GM21576 (cell line): Measurements from ENCODE around the gene SLX1A.
A peak's percentile ranks its signal among the peaks of the same experiment; 100 is the strongest.
"Not testable (repeated sequence)": the region's sequence is repeated elsewhere in the genome, so short reads cannot be mapped to it uniquely, and the experiment has no call there.

Experiments used
- ATAC-seq: cut with Tn5 transposase; IDR thresholded peaks from one replicate; pipeline ENCODE4 v1.9.1; 2021; ENCODE audit warnings: mild to moderate bottlenecking, moderate library complexity; ENCODE audit not compliant: unreplicated experiment

The SLX1A gene

DNA sequence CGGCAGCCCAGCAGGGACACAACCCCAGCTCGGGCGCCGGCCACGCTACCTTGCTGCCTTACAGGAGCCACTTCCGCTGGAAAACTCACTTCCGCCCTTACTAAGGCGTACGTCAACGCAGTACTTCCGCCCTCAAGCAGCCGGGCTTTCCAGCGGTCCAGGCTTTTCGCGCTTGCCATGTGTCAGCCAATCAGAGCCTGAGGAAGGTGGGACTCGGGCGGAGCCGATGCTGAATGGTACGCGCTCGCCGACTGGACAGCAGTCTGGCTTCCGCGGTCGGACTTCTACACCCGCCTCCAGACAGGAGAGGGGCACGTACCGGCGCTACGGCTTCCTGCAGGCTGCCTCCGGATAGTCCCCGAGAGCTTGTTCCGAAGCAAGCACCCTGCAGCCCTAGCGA, at the start of gene SLX1A, which contains the start of gene BOLA2B:
Gene SLX1A, plus strand, starts transcription at position 261 of the 400 bp plus-strand sequence. CDS start 210 bp downstream, outside the sequence.
Gene BOLA2B, minus strand, starts transcription at position 52 of the 400 bp plus-strand sequence. CDS start 71 bp downstream, outside the sequence.
- peak; percentile 75 for ATAC-seq

DNA sequence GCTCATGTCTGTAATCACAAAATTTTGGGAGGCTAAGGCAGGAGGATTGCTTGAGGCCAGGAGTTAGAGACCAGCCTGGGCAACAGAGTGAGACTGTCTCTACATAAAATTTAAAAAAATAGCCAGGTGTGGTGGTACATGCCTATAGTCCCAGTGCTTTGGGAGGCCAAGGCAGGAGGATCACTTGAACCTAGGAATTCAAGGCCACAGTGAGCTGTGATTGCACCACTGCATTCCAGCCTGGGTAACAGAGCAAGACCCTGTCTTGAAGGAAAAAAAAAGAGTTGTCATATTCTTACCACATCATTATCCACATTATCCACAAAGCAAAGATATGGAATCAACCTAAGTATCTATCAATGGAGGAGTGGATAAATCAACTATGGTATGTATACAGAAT, 49.7 kb upstream of the SLX1A start:
- ATAC-seq = no peak

GRCh38 chr16:30144917-30145316, 48.8 kb upstream of the SLX1A start:
- no peak for ATAC-seq

DNA sequence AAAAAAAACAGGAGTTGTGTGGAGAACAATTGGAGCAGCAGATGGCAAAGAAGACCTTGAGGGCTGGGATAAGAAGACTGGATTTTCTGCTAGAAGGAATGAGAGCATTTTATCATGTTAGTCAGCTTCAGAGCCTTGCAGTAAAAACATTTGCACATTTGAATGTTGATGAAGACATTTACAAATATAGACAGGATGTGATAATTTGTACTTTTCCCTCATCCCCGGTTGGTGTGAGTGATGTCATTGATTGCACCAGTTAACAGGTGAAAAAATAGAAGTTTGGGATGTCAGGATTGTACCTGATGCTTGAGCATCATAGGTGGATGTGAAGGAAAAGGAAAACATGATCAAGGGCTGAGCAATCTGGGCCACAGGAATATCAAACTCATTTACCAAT, 48.0 kb upstream of the SLX1A start:
- no peak for ATAC-seq

DNA sequence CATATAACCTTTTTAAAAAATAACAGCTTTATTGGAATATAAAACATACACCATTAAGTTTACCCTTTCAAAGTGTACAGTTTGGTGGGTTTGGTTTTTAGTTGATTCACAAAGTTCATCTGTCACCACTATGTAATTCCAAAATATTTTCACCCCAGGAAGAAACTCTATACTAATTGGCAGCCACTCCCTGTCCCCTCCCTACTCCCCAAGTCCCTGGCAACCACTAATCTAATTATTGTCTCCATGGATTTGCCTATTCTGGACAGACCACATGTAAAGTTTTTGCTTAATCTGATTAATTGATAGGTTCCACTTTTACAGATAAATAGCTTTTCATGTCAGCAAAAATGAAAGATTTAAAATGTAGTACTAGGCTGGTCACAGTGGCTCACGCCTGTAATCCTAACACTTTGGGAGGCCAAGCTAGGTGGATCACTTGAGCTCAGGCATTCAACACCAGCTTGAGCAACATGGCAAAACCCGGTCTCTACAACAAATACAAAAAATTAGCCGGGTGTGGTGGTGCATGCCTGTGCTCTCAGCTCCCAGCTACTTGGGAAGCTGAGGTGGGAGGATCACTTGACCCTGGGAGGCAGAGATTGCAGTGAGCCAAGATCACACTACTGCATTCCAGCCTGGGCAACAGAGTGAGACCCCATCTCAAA, 45.7 kb upstream of the SLX1A start:
- ATAC-seq = no peak

DNA sequence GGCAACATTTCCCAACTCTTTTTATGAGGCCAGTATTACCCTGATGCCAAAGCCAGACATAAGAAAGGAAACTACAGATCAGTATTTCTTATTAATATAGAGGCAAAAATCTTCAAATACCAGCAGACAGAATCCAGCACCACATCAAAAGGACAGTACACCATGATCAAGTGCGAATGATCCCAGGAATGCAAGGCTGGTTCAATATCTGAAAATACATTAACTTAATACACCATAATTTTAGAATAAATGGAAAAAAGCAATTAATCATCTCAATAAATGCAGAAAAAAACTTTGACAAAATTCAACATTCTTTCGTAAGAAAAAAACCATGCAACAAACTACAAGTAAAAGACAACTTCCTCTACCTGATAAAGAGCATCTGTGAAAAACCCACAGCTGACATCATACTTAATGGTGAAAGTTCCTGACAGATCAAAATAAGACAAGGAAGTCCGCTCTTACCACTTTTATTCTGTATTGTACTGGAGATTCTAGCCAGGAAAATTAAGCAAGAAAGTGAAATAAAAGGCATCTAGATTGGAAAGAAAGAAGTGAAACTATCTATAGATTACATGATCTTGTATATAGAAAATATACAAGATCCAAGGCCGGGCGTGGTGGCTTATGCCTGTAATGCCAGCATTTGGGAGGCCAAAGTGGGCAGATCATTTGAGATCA, 44.3 kb upstream of the SLX1A start:
- no peak for ATAC-seq

DNA sequence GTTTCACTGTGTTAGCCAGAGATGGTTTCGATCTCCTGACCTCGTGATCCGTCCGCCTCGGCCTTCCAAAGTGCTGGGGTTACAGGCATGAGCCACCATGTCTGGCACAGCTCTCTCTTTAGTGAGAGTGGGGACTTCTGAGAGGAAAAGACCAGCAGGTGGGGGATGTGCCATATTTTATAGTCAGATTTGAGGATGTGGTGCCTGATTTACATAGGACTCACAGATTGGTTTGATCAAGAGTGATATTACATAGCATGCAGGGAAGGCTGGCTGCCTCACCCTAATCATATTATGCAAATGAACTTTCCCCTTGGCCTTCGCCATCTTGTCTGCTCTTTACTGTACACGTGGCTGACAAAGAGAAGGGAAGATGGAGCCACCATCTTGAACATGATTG, 42.6 kb upstream of the SLX1A start:
- no peak for ATAC-seq

DNA sequence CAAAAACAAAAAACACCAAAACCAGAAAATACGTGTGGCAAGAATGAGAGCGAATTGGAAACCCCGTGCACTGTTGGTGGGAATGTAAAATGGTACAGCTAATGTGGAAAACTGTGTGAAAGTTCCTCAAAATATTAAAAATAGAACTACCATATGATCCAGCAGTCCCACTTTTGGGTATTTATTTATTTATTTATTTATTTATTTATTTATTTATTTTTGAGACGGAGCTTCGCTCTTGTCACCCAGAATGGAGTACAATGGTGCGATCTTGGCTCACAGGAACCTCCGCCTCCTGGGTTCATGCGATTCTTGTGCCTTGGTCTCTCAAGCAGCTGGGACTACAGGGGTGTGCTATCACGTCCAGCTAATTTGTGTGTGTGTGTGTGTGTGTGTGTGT, 41.2 kb upstream of the SLX1A start:
- ATAC-seq = no peak

DNA sequence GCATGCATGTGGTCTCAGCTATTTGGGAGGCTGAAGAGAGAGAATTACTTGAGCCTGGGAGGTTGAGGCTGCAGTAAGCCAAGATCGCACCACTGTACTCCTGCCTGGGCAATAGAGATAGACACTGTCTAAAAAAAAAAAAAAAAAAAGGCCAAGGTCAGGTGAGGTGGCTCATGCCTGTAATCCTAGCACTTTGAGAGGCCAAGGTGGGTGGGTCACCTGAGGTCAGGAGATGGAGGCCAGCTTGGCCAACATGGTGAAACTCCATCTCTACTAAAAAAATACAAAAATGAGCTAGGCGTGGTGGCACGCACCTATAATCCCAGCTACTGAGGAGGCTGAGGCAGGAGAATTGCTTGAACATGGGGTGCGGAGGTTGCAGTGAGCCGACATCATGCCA, 38.5 kb upstream of the SLX1A start:
- ATAC-seq = no peak

GRCh38 chr16:30157214-30157613, 36.5 kb upstream of the SLX1A start:
- ATAC-seq = no peak

GRCh38 chr16:30163538-30163937, 30.1 kb upstream of the SLX1A start:
- no peak for ATAC-seq

GRCh38 chr16:30166202-30166902, 27.3 kb upstream of the SLX1A start:
- ATAC-seq = peak; percentile 58

GRCh38 chr16:30168746-30169145, 24.9 kb upstream of the SLX1A start:
- not testable (repeated sequence) for ATAC-seq

GRCh38 chr16:30169416-30169815, 24.3 kb upstream of the SLX1A start:
- ATAC-seq = not testable (repeated sequence)

DNA sequence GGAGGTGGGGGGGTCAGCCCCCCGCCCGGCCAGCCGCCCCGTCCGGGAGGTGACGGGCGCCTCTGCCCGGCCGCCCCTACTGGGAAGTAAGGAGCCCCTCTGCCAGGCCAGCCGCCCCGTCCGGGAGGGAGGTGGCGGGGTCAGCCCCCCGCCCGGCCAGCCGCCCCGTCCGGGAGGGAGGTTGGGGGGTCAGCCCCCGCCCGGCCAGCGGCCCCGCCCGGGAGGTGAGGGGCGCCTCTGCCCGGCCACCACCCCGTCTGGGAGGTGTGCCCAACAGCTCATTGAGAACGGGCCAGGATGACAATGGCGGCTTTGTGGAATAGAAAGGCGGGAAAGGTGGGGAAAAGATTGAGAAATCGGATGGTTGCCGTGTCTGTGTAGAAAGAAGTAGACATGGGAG, 23.5 kb upstream of the SLX1A start:
- ATAC-seq = not testable (repeated sequence)

DNA sequence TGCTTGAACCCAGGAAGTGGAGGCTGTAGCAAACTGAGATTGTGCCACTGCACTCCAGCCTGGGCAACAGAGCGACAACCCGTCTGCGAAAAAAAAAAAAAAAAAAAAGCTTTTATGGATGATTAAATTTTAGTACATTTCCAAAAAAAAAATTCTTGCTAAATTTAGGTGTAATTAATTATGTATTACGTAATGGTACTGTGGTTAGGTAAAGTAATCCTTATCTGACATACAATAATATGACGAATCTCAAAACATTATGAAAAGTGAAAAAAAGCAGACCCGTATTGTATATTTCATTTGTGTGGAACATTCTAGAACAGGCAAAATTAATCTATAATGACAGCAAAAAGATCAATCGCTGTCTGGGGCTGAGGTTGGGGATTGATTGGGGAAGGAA, 20.6 kb upstream of the SLX1A start:
- no peak for ATAC-seq

DNA sequence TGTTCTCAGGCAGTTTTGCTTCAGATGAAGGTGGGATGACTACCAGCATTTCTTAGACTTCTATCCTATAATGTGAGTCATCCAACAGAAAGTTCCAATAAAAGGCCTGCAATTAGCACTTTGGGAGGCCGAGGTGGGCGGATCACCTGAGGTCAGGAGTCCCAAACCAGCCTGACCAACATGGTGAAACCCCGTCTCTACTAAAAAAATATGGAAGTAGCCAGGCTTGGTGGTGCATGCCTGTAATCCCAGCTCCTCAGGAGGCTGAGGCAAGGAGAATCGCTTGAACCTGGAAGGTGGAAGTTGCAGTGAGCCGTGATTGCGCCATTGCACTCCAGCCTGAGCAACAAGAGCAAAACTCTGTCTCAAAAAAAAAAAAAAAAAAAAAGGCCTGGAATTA, 16.8 kb upstream of the SLX1A start:
- not testable (repeated sequence) for ATAC-seq

DNA sequence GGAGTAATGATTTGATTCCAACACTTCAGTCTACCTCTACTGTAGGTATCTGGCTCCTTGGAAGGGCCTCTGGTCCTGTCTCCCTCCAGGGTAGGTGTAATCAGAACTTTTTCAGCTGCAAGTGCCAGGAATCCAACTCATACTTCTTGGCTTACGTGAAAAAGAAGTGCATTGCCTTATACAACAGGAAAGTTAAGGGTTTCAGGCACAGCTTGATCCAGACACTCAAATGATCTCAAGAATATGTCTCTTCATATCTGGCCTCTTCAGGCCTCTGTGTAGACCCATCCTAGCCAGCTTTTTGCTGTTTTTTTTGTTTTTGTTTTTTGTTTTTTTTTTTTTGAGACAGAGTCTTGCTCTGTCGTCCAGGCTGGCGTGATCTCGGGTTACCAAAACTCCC, 14.5 kb upstream of the SLX1A start:
- ATAC-seq = no peak

DNA sequence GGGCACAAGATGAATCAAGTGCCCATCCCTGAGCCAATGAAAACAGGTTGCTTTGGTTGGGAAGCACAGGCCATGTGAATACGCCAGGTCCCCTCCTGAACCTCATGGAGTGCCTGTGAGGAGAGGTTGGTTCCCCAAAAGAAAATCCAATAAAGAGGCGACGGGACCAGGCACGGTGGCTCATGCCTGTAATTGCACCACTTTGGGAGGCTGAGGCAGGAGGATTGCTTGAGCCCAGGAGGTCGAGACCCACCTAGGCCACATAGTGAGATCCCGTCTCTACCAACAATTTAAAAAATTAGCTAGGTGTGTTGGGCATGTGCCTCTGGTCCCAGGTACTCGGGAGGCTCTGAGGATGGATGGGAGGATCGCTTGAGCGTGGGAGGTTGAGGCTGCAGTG, 13.7 kb upstream of the SLX1A start:
- ATAC-seq = no peak

- ATAC-seq = no peak
Observed at GRCh38 chr16:30180741-30181140, 12.9 kb upstream of the SLX1A start.

DNA sequence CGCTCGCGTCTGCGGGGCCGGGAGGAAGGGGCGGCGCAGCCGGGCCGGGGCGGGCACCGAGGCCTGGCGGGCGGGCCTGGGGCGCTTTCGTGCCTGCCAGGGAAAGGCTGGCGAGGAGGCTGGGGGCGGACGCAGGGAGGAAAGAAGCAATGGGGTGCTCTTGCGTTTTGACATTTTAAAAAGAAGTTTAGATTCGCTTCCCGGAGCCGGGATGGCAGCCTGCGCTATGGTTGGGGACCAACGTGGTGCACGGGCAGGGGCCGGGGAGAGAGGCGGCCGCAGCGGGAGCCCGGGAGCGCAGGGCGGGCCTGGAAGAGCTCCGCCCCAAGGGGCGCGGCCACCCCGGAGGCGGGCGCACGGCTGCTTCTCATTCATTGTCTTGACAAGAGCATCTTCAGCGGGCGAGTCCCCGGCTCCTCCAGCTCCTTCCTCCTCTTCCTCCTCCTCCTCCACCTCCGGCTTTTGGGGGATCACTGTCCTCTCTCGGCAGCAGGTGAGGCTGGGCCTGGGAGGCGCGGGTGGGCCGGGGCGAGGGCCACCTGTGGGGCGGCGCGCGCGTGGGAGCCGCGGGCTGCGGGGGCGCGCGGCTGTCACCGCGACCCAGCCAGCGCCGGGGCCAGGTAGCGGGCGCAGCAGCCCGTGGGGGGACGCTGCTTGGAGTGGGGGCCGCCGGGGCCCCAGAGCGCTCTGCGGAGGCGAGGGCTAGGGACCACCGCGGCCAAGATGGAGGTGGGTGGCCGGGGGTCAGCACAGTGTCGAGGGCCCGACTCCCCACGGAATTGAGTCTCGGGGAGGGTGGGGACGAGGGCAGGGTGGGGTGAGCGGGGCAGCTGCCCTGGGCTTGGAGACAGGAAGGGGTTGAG, 10.2 kb upstream of the SLX1A start, which contains the start of gene CORO1A:
Gene CORO1A, plus strand, starts transcription at position 370 of the 863 bp plus-strand sequence. CDS start 1,608 bp downstream, outside the sequence.
- ATAC-seq = peak; percentile 42
